ENCODE results near the gene ZNF639.

The ZNF639 gene

GRCh38 chr3:179309225-179310078 lies 13.4 kb upstream of the ZNF639 start:
- no peak for DNase-seq (ENCODE audit: low read depth in 3 of 3, low spot score in 1 of 3)

GRCh38 chr3:179318876-179319275 lies 4.0 kb upstream of the ZNF639 start:
- DNase-seq (ENCODE audit: low read depth in 3 of 3, low spot score in 1 of 3) = no peak

DNA sequence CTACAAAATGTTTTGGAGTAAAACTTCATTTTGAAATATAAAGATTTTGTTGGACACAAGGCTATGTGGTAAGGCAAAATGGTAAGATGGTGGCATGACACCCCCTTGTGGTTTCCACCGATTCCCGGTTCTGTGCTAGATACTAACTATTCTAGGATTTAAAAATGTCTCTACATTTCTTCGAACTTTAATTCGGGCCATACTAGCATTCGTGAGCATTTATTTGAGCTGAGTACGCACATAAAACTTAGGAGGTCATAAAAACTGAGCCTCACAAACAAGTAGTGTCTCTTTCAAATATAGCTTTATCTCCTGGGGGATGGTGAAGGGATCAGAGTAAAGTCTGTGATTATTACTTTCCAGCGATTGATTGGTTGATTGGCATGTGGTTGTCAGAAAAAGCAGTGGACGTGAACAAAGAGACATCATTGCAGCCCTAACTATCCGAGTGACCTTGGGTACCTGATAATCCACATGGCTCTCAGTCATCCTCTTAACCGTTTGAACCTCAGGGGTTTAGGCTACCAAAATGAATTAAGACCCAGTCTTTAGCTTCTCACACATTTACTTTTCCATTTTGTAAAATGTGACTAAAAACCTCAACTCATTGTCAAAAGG lies 1.1 kb upstream of the ZNF639 start:
- no peak for DNase-seq (ENCODE audit: low read depth in 3 of 3, low spot score in 1 of 3)

DNA sequence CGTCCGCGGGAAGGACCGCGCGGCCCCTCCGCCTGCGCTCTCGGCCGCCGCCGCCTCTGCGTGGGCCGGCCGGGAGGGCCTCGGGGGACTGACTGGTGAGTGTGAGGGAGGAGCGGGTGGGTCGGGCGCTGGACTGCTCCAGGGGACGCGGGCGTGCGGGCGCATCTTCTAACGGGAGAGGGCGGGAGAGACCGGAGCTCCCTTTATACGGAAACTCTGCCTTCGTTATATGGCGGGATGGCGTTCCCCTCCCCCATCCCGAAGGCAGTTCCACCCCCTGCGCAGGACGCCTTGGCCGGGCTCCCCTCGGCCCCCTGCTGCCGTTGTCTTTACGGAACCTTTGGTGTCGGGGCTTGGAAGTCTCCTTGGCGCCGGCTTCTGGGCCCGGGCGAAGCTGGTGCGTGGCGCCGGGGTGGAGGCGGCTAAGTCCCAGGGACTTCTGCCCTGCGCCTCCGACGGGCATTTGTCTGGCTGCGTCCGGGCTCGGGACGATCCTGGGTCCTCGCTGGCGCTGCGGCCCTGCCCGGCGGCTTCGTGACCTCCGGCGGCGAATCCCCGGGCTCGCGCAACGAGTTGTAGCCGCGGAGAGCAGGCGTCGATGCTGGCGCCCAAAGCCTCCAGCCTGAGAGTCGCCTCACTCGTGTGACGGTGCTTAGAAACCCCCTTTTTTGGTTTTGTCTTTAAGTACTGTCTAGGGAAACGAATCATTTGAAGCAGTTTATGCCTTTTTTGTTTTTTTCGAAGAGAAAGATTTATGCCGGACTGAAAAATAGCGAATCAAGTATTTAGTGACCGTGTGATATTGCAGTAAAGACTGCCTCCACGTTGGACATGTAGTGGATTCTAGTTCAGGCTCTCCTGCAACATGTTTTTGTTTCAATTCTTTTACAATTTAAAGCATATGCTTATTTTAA lies 623 bp downstream of the ZNF639 start:
- peak in 2 of 3 donors; percentile 22 to 45 for DNase-seq (ENCODE audit: low read depth in 3 of 3, low spot score in 1 of 3)

DNA sequence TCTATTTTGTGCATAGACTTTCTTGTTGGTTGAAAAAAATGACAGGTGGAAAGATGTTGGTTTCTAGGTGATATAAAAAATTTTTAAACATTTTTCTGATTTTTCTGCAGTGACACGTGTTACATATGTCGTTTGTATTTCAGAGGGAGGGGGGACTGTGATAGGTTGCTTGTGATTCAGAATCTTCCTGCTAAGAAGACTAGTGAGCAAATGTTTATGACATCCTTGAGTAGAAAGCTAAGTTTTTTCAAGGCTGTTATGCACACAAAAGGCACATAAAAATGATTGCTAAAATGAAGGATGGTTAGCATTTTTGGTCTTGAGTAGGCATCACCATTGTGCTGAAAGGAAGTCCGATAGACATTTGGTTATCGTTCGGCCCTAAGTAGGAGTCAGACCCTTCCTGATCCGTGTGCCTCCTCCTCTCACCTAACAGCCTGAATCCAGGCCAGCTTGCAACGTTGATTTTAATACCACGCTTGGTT lies 1.5 kb downstream of the ZNF639 start:
- DNase-seq (ENCODE audit: low read depth in 3 of 3, low spot score in 1 of 3) = no peak

GRCh38 chr3:179330438-179330837 lies 7.6 kb downstream of the ZNF639 start:
- DNase-seq (ENCODE audit: low read depth in 3 of 3, low spot score in 1 of 3) = no peak

GRCh38 chr3:179332240-179332639 lies 9.4 kb downstream of the ZNF639 start:
- no peak for DNase-seq (ENCODE audit: low read depth in 3 of 3, low spot score in 1 of 3)

- DNase-seq (ENCODE audit: low read depth in 3 of 3, low spot score in 1 of 3) = no peak
Measured at GRCh38 chr3:179333084-179333483, 10.3 kb downstream of the ZNF639 start.

GRCh38 chr3:179336345-179336929 lies 13.6 kb downstream of the ZNF639 start:
- no peak for DNase-seq (ENCODE audit: low read depth in 3 of 3, low spot score in 1 of 3)

- peak; percentile 57 to 73 (median 68) for DNase-seq (ENCODE audit: low read depth in 3 of 3, low spot score in 1 of 3)
Measured at GRCh38 chr3:179347345-179348194, 24.7 kb downstream of the ZNF639 start, which contains the start of gene MFN1. Gene MFN1, plus strand, starts transcription at chr3:179347709. Its CDS starts 1,143 bp downstream, at chr3:179348852.

- no peak for DNase-seq (ENCODE audit: low read depth in 3 of 3, low spot score in 1 of 3)
Measured at GRCh38 chr3:179348325-179349013, 25.6 kb downstream of the ZNF639 start.

DNA sequence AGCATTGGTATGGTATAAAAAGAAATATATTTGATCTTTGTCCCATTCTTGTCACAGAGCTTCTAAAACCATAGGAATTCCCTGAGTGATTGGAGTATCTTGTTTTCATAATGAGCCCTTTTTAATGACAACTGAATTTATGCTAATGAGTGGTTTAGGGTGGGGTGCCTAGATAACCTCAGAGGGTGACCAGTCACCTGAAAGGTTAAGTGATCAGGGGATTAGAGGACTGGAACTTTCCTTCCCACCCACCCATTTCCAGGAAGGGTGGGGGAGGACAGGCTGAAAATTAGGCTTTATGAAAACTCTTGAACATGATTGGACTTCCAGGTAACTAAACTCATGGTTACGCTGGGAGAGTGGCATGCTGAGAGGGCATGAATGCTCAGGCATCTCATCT lies 33.2 kb downstream of the ZNF639 start:
- no peak for DNase-seq (ENCODE audit: low read depth in 3 of 3, low spot score in 1 of 3)

- no peak for DNase-seq (ENCODE audit: low read depth in 3 of 3, low spot score in 1 of 3)
Measured at GRCh38 chr3:179363332-179363731, 40.5 kb downstream of the ZNF639 start.

DNA sequence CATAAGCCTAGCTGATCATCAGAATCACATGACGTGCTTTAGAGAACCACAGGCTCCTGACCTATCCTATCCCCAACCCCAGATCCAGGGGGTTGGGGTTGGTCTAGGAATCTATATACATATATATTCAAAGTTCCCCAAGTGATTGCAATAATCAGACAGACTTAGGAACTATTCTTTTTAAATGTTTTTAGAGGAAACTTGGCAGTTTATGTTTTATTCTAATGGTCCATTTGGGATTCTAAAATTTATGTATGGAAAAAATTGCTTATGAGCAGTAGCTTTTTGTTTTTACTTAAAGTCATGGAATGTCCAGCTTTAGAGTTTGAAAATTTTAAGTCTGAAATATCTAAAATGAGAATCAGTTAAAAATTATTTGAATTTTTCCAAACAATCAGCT lies 46.8 kb downstream of the ZNF639 start:
- no peak for DNase-seq (ENCODE audit: low read depth in 3 of 3, low spot score in 1 of 3)

DNA sequence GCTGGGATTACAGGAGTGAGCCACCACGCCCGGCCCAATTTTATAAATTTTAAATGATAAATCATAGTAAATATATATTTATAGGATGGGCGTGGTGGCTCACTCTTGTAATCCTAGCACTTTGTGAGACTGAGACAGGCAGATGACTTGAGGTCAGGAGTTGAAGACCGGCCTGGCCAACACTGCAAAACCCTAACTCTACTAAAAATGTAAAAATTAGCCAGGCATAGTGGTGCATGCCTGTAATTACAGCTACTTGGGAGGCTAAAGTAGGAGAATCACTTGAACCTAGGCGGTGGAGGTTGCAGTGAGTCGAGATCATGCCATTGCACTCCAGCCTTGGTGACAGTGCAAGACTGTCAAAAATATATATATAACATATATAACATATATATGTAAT lies 51.1 kb downstream of the ZNF639 start:
- no peak for DNase-seq (ENCODE audit: low read depth in 3 of 3, low spot score in 1 of 3)

DNA sequence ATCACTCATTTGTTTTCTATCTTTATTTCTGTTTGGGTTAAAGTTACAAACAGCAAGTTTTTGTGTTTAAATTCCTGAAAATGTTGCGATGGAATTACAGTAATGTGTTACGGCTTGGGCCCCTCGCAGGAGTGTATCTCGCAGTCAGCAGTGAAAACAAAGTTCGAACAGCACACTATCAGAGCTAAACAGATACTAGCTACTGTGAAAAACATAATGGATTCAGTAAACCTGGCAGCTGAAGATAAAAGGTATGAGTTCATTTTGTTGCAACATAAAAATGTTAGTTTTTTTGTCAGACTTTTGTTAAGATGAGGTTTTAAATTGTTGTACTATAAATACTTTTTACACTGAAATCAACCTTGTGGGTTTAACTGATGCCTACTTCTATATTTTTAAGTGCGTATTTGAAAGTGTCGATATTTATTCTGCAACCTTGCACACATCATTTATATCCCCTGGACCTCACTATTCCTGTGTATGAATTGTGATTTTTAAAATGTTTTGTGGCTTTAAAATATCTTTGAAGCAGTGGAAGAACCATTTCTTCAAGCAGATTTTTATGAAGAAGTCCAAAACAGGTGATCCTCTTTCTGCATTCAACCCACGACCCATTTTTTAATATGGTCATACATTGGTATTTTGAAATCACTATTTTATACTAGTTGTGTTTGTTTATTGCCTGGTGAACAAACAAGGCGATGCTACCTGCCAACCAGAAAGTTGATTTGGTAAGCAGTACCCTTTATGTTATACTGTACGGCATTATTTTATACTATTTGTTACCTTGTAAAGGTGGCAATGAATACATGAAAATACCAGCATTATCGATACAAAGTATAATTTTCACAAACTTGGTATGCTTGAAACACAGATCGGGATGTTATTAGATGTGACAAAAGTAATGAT lies 52.5 kb downstream of the ZNF639 start:
- no peak for DNase-seq (ENCODE audit: low read depth in 3 of 3, low spot score in 1 of 3)

DNA sequence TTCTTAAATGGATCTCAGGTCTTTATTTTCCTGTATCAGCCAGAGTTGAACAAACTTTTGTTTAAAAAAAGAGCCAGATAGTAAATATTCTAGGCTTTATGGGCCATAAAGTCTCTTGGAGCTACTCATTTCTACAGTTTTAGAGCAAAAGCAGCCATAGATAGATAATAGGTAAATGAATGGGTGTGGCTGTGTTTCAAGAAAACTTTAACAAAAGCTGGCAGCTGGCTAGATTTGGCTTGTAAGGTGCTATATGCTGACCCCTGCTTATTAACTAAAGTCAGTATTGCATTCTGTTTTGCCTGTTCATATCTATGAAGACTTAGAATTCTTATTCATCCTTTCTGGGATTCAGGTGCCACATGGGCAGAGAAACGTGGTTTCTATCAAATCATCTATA lies 53.6 kb downstream of the ZNF639 start:
- DNase-seq (ENCODE audit: low read depth in 3 of 3, low spot score in 1 of 3) = no peak

Data from stimulated activated CD4-positive, alpha-beta T cell treated with anti-CD3 and anti-CD28 coated beads, TNF-alpha, amount 100 ng/mL, for 1 hour (primary cell).